HG03095 (cell line): Measurements from ENCODE around the gene ECT2.
"Not testable (repeated sequence)": the region's sequence is repeated elsewhere in the genome, so short reads cannot be mapped to it uniquely, and the experiment has no call there.

Source experiments
- ATAC-seq: cut with Tn5 transposase; IDR thresholded peaks from one replicate; pipeline ENCODE4 v1.9.1; 2021; ENCODE audit warnings: moderate library complexity; ENCODE audit not compliant: unreplicated experiment

Gene ECT2

GRCh38 chr3:172739462-172739861, 11.1 kb upstream of the ECT2 start:
- ATAC-seq = no peak

GRCh38 chr3:172746475-172746874, 4.1 kb upstream of the ECT2 start:
- no peak for ATAC-seq

GRCh38 chr3:172749230-172749965, 1.1 kb upstream of the ECT2 start:
- no peak for ATAC-seq

- no peak for ATAC-seq
These were observed 508 bp upstream of the ECT2 start for GRCh38 chr3:172750069-172750367.

GRCh38 chr3:172751175-172751704, 714 bp downstream of the ECT2 start:
- ATAC-seq = peak; percentile 11

GRCh38 chr3:172752651-172753050, 2.1 kb downstream of the ECT2 start:
- no peak for ATAC-seq

GRCh38 chr3:172753125-172753524, 2.6 kb downstream of the ECT2 start:
- ATAC-seq = no peak

- not testable (repeated sequence) for ATAC-seq
These were observed 9.9 kb downstream of the ECT2 start for GRCh38 chr3:172760416-172760815.

- ATAC-seq = no peak
These were observed 15.7 kb downstream of the ECT2 start for GRCh38 chr3:172766241-172766640.

GRCh38 chr3:172766718-172767405, 16.3 kb downstream of the ECT2 start:
- no peak for ATAC-seq

- ATAC-seq = no peak
These were observed 19.9 kb downstream of the ECT2 start for GRCh38 chr3:172770382-172770781.

GRCh38 chr3:172771672-172772071, 21.1 kb downstream of the ECT2 start:
- ATAC-seq = no peak

GRCh38 chr3:172776049-172776717, 25.7 kb downstream of the ECT2 start:
- ATAC-seq = no peak

GRCh38 chr3:172777901-172778300, 27.4 kb downstream of the ECT2 start:
- no peak for ATAC-seq

GRCh38 chr3:172782235-172782634, 31.7 kb downstream of the ECT2 start:
- no peak for ATAC-seq

- ATAC-seq = no peak
These were observed 35.5 kb downstream of the ECT2 start for GRCh38 chr3:172786036-172786435.

GRCh38 chr3:172787019-172787418, 36.5 kb downstream of the ECT2 start:
- ATAC-seq = no peak

GRCh38 chr3:172787746-172788145, 37.2 kb downstream of the ECT2 start:
- ATAC-seq = no peak

- ATAC-seq = no peak
These were observed 48.7 kb downstream of the ECT2 start for GRCh38 chr3:172799246-172799645.

- no peak for ATAC-seq
These were observed 49.6 kb downstream of the ECT2 start for GRCh38 chr3:172800156-172800555.

- no peak for ATAC-seq
These were observed 53.0 kb downstream of the ECT2 start for GRCh38 chr3:172803489-172803888.

- no peak for ATAC-seq
These were observed 53.8 kb downstream of the ECT2 start for GRCh38 chr3:172804323-172804722.
